Cardiac atrium fibroblast (primary cell): Measurements from ENCODE around the gene UNC119. TPM values are rescaled to one million over a fixed set of nuclear protein-coding genes. Genes with fewer than 3 reads are reported as not detected.

Experiments used
- total RNA-seq: library from RNA; depleted of rRNA; stranded (reverse); fragments of >200 nt; gene quantifications from 2 replicates; pipeline ENCODE4 v1.2.3, GENCODE V29; 2015

Gene UNC119
- total RNA-seq: 33.5 and 43.7 TPM in 2 replicates

GRCh38 chr17:28552176-28552999 is at the start of gene UNC119:
TSS of gene UNC119 (minus strand) at chr17:28552624. CDS start at chr17:28552557, 67 bp downstream.

GRCh38 chr17:28598799-28599310 is 46.4 kb upstream of the UNC119 start, which contains the start of gene SPAG5:
TSS of gene SPAG5 (minus strand) at chr17:28599025. CDS start at chr17:28598946, 79 bp downstream.

DNA sequence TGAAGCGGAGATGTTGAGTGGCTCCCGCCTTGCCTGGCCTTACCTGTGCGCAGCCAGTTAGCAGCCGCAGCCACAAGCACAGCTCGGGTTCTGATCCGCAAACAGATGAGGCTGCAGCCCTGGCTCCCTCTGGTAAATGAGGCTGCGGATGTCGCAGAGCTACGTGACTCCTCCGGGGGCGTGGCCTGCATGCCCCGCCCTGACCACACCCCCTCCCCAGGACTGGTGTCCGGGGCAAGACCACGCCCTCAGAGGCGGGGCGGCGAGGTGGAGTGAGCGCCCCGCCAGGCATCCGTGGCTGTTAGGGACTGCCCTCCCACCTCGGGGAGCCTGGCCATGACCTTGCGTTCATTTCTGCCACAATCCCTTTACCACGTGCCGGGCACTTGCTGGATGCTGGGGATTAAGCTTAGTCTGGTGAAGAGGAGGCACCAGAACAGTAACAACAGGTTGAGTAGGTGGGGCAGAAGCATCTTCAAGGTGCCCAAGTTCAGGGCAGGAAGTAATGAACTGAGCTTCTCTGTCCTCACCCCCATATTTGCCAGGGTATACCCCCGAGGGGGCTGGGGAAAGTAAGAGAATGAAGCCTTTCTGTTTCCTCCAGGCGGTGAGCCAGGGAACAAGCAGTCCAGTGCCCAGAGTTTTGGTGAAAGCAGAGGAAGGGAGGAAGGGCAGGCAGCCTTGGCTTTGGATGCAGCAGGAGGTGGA is 24.5 kb upstream of the UNC119 start, which contains the start of gene ALDOC:
TSS of gene ALDOC (minus strand) at position 138 of the 708 bp plus-strand sequence. CDS start 1,363 bp downstream, outside the sequence.

GRCh38 chr17:28571361-28572122 is 19.1 kb upstream of the UNC119 start, which contains the start of gene PIGS:
TSS of gene PIGS (minus strand) at chr17:28571524. CDS start at chr17:28571496, 28 bp downstream.

GRCh38 chr17:28505986-28506665 is 46.3 kb downstream of the UNC119 start, which contains the start of gene FOXN1:
TSS of gene FOXN1 (plus strand) at chr17:28506348. CDS start at chr17:28523970, 17,622 bp downstream.

Other genes starting within 250 kb of the UNC119 start
- 15.0 and 18.5 TPM in 2 replicates for gene TMEM97, start 233.4 kb downstream of the UNC119 start, total RNA-seq
- 52.5 and 61.9 TPM in 2 replicates for gene IFT20, start 217.2 kb downstream of the UNC119 start, total RNA-seq
- gene TNFAIP1, start 216.9 kb downstream of the UNC119 start, total RNA-seq: 35.2 and 42.8 TPM in 2 replicates
- 72.9 and 83.3 TPM in 2 replicates for gene POLDIP2, start 195.1 kb downstream of the UNC119 start, total RNA-seq
- not detected in 2 replicates for gene SEBOX, start 187.4 kb downstream of the UNC119 start, total RNA-seq
- 8.1 and 52.8 TPM in 2 replicates for gene VTN, start 182.3 kb downstream of the UNC119 start, total RNA-seq
- 5.2 and 11.2 TPM in 2 replicates for gene SARM1, start 180.9 kb downstream of the UNC119 start, total RNA-seq
- 6.3 and 13.4 TPM in 2 replicates for gene SLC46A1, start 146.4 kb downstream of the UNC119 start, total RNA-seq
- gene SLC13A2, start 79.0 kb downstream of the UNC119 start, total RNA-seq: not detected in 2 replicates
- not detected in 2 replicates for gene FOXN1, start 46.3 kb downstream of the UNC119 start, total RNA-seq
- 82.3 and 154 TPM in 2 replicates for gene PIGS, start 18.9 kb upstream of the UNC119 start, total RNA-seq
- 213 and 230 TPM in 2 replicates for gene ALDOC, start 24.3 kb upstream of the UNC119 start, total RNA-seq
- gene SPAG5, start 46.4 kb upstream of the UNC119 start, total RNA-seq: 7.2 and 9.1 TPM in 2 replicates
- 0.81 and 6.0 TPM in 2 replicates for gene RSKR, start 61.6 kb upstream of the UNC119 start, total RNA-seq
- 71.1 and 102 TPM in 2 replicates for gene BLTP2, start 92.5 kb upstream of the UNC119 start, total RNA-seq
- 42.1 and 66.3 TPM in 2 replicates for gene SDF2, start 109.3 kb upstream of the UNC119 start, total RNA-seq
- 32.0 and 40.7 TPM in 2 replicates for gene SUPT6H, start 109.6 kb upstream of the UNC119 start, total RNA-seq
- gene PROCA1, start 159.3 kb upstream of the UNC119 start, total RNA-seq: under 0.01 TPM in 1 of 2 replicates, not detected in the other
- gene RAB34, start 165.2 kb upstream of the UNC119 start, total RNA-seq: 266 and 343 TPM in 2 replicates
- 623 and 755 TPM in 2 replicates for gene RPL23A, start 167.4 kb upstream of the UNC119 start, total RNA-seq
- gene TLCD1, start 173.6 kb upstream of the UNC119 start, total RNA-seq: 8.6 and 20.9 TPM in 2 replicates
- 2.6 and 3.2 TPM in 2 replicates for gene NEK8, start 176.2 kb upstream of the UNC119 start, total RNA-seq
- gene TRAF4, start 191.4 kb upstream of the UNC119 start, total RNA-seq: 30.8 and 39.0 TPM in 2 replicates